Transverse colon (tissue), 4 donors: ENCODE measurements around the gene PPM1H.

Source experiments
- CTCF ChIP-seq, 5 experiments: fragments of 200-600 bp in 3 of 5; fragments of 450-650 bp in 2 of 5; sonication (generic) in 3 of 5; IDR thresholded peaks; 1 replicate in 2 of 5; 2 replicates in 3 of 5; pipeline ENCODE4 v1.5.1; 2016 to 2017; ENCODE audit warnings: antibody characterized with exemption in 5 of 5, inconsistent platforms in 3 of 5, mild to moderate bottlenecking in 2 of 5, moderate library complexity in 1 of 5
- EP300 ChIP-seq: sonication (generic); formaldehyde crosslinking; IDR thresholded peaks from one replicate; pipeline ENCODE4 v1.6.1; 2017; ENCODE audit warnings: antibody characterized with exemption, low read depth
- POLR2A ChIP-seq: fragments of 450-650 bp; IDR thresholded peaks from one replicate; pipeline ENCODE4 v1.6.1; 2016; ENCODE audit warnings: antibody characterized with exemption, mild to moderate bottlenecking, moderate library complexity
- POLR2AphosphoS5 ChIP-seq, 3 donors: sonication (generic); formaldehyde crosslinking; IDR thresholded peaks; one replicate each; pipeline ENCODE4 v1.6.1; 2016; ENCODE audit warnings: antibody characterized with exemption in 3 of 3

GRCh38 chr12:62677355-62677754 is 257.6 kb downstream of the PPM1H start:
- TF ChIP-seq POLR2A = no peak
- no peak for TF ChIP-seq CTCF (IDR thresholded peaks at IDR 0.05)
- TF ChIP-seq POLR2AphosphoS5 (IDR thresholded peaks at IDR 0.05) = no peak
- no peak for TF ChIP-seq EP300
